ENCODE measurements around the gene WASHC3.
"Not testable (repeated sequence)": the region's sequence is repeated elsewhere in the genome, so short reads cannot be mapped to it uniquely, and the experiment has no call there.

WASHC3 gene

GRCh38 chr12:102061560-102062418, at the start of gene WASHC3:
WASHC3 (minus strand) TSS chr12:102061991; CDS start chr12:102061962, 29 bp downstream.
- DNase-seq = peak; percentile 95 to 97 (median 96)

GRCh38 chr12:102110782-102111181, 49.0 kb upstream of the WASHC3 start:
- no peak for DNase-seq

- DNase-seq = no peak
Measured at GRCh38 chr12:102107970-102108369, 46.2 kb upstream of the WASHC3 start.

GRCh38 chr12:102106905-102107304, 45.1 kb upstream of the WASHC3 start:
- no peak for DNase-seq

- peak in 2 of 3 experiments; percentile 21 to 76 for DNase-seq
Measured at GRCh38 chr12:102096855-102097254, 35.1 kb upstream of the WASHC3 start.

- peak in 2 of 3 experiments; percentile 1 to 58 for DNase-seq
Measured at GRCh38 chr12:102095677-102096263, 34.0 kb upstream of the WASHC3 start.

- DNase-seq = no peak
Measured at GRCh38 chr12:102093319-102093718, 31.5 kb upstream of the WASHC3 start.

GRCh38 chr12:102089228-102089835, 27.5 kb upstream of the WASHC3 start:
- not testable (repeated sequence) for DNase-seq

- no peak for DNase-seq
Measured at GRCh38 chr12:102080842-102081241, 19.1 kb upstream of the WASHC3 start.

- not testable (repeated sequence) for DNase-seq
Measured at GRCh38 chr12:102072092-102072491, 10.3 kb upstream of the WASHC3 start.

GRCh38 chr12:102069707-102070106, 7.9 kb upstream of the WASHC3 start:
- no peak for DNase-seq

- DNase-seq = peak in 1 of 3 experiments; percentile 51
Measured at GRCh38 chr12:102067574-102068258, 5.9 kb upstream of the WASHC3 start.

- no peak for DNase-seq
Measured at GRCh38 chr12:102064476-102064875, 2.7 kb upstream of the WASHC3 start.

- no peak for DNase-seq
Measured at GRCh38 chr12:102063069-102063468, 1.3 kb upstream of the WASHC3 start.

GRCh38 chr12:102062419-102062806, 622 bp upstream of the WASHC3 start:
- DNase-seq = no peak

- peak; percentile 16 to 62 (median 54) for DNase-seq
Measured at GRCh38 chr12:102061096-102061559, 663 bp downstream of the WASHC3 start.

- DNase-seq = no peak
Measured at GRCh38 chr12:102059343-102059742, 2.4 kb downstream of the WASHC3 start.

GRCh38 chr12:102054345-102054744, 7.4 kb downstream of the WASHC3 start:
- no peak for DNase-seq

- DNase-seq = no peak
Measured at GRCh38 chr12:102053062-102053349, 8.8 kb downstream of the WASHC3 start.

- no peak for DNase-seq
Measured at GRCh38 chr12:102052192-102053061, 9.4 kb downstream of the WASHC3 start.

GRCh38 chr12:102051431-102051965, 10.3 kb downstream of the WASHC3 start:
- peak in 1 of 3 experiments; percentile 38 for DNase-seq

All from NCI-H1417 (cell line).